PC-9 (cell line): ENCODE results near the gene SATL1.

Source experiments
- CTCF ChIP-seq: fragments of 200-600 bp; sonication (generic); conservative IDR thresholded peaks from 2 replicates; pipeline ENCODE4 v1.6.1; 2017; ENCODE audit warnings: mixed run types, antibody characterized with exemption, mild to moderate bottlenecking, moderate library complexity
- EZH2 ChIP-seq: fragments of 200-600 bp; sonication (generic); IDR thresholded peaks from 2 replicates; pipeline ENCODE4 v1.8.0; 2017; ENCODE audit warnings: antibody characterized with exemption, low read depth

- TF ChIP-seq CTCF: no peak
- no peak for TF ChIP-seq EZH2
Observed at GRCh38 chrX:85196319-85196718, 47.3 kb downstream of the SATL1 start.
